Measurements from ENCODE around the gene DNASE1L2.
A peak's percentile ranks its signal among the peaks of the same experiment; 100 is the strongest.

The DNASE1L2 gene

DNA sequence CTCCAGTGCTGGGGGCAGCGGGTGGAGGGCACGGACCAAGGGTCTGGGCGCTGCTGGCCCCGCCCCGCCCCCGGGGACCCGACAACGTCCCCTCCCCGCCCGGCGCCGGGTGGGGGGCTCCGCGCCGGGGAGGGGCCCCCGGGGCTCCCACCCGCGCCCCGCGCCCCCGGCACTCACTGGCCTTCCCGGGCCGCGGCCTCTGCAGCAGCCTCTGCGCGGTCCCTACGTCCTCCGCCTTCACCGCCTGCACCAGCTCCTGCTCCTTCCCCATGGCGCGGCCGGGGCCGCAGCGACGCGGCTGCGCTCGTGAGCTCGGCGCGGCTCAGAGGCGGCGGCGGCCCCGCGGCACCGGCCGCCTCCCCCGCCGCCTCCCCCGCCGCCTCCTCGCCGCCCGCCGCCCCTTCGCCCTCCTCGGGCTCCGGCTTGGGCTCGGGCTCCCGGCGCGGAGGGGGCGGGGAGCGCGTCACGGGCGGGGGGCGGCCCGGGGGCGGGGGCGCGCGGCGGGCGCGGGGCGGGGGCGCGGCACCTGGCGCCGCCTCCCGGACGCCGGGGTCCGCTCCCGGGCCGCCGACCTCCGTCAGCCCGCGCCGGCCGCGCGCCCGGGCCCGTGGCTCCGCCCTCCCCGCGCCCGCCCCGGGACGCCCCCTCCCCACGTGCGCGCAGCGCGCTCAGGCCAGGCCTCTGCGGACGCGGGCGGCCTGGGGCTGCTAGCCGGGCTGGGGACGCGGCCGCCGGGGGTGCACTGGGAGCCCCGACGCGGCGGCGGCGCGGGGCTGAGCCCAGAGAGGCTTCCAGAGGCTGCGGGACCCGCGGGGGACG, 39.9 kb upstream of the DNASE1L2 start, which contains the start of gene CASKIN1:
CASKIN1 (minus strand) TSS at position 444 of the 819 bp plus-strand sequence; CDS start at position 271, 173 bp downstream.
- no peak for DNase-seq
- H2AFZ ChIP-seq (ENCODE audit: low read depth, low read length): no peak within 1 kb of the TSS
- no peak within 1 kb of the TSS for H3K9ac ChIP-seq (ENCODE audit: low read length)
- peaks cover 20% of the 10 kb centered on the region for H3K4me1 ChIP-seq (ENCODE audit: control insufficient read depth, insufficient read depth, low read depth, low read length)
- H3K14ac ChIP-seq (ENCODE audit: low read length in 2 of 2): no peak within 1 kb of the TSS
- peaks cover 51 to 63% of the 10 kb centered on the region in 2 experiments for H3K27me3 ChIP-seq (ENCODE audit: control insufficient read depth in 1 of 2, insufficient read depth in 1 of 2, low read length in 2 of 2)
- peak within 1 kb of the TSS in 1 of 2 experiments; percentile 74 for H3K23ac ChIP-seq (ENCODE audit: low read length in 2 of 2)
- no peak within 1 kb of the TSS for H4K91ac ChIP-seq (ENCODE audit: low read length)
- peaks cover 6% of the 10 kb centered on the region for H3K9me3 ChIP-seq (ENCODE audit: control insufficient read depth, low read length)
- H2BK12ac ChIP-seq (ENCODE audit: low read length in 2 of 2): no peak within 1 kb of the TSS
- H2AK5ac ChIP-seq (ENCODE audit: low read length, severe bottlenecking): no peak within 1 kb of the TSS
- H2BK5ac ChIP-seq (ENCODE audit: low read depth, low read length, poor library complexity, severe bottlenecking): no peak within 1 kb of the TSS
- H3K18ac ChIP-seq (ENCODE audit: low read depth in 1 of 2, low read length in 2 of 2): no peak within 1 kb of the TSS
- H3K4ac ChIP-seq (ENCODE audit: low read depth in 1 of 2, low read length in 2 of 2): no peak within 1 kb of the TSS
- H2BK15ac ChIP-seq (ENCODE audit: low read depth, poor library complexity, severe bottlenecking): no peak within 1 kb of the TSS
- H3K4me3 ChIP-seq (ENCODE audit: insufficient read depth in 1 of 2, low read depth in 1 of 2, low read length in 2 of 2): peak within 1 kb of the TSS in 1 of 2 experiments; percentile 62
- H2BK120ac ChIP-seq (ENCODE audit: low read depth, low read length): no peak within 1 kb of the TSS
- H3K27ac ChIP-seq (ENCODE audit: low read length, poor library complexity, severe bottlenecking): no peak within 1 kb of the TSS
- no peaks in the 10 kb centered on the region for H3K36me3 ChIP-seq (ENCODE audit: control insufficient read depth in 1 of 2, insufficient read depth in 2 of 2, low read depth in 1 of 2, low read length in 2 of 2)
- no peaks in the 10 kb centered on the region for H3K79me1 ChIP-seq (replicated peaks; ENCODE audit: low read length, poor library complexity, severe bottlenecking)
- WGBS: under 1% methylated on average over 44 of the region's 129 CpGs
- H4K8ac ChIP-seq (ENCODE audit: low read length): no peak within 1 kb of the TSS
- H3K4me2 ChIP-seq (ENCODE audit: low read length, poor library complexity, severe bottlenecking): peak within 1 kb of the TSS; percentile 85

DNA sequence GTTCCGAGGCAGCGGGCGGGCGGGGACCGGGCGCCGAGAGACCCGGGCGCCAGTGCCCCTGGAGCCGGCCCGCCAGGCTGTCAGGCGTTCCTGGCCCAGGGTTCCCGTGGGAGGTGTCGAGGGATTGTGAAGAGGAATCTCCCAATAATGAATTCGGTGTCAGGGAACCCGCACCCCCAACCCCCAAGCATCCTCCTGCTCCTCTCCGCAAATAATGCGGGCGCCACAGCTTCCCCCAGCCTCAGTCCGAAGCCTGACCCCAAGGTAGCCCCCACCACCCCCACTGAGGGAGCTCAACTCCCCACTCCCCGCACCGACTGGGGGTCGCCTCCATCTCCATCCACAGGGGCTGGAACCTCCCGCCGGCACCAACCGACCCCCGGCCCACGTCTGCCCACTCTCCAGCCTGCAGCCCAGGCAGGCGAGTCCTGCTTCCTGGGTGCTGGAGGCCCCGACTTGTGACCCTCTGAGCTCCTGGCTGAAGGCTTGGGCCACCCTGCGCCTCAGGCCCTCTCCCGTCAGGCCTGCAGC, 39.2 kb upstream of the DNASE1L2 start:
- Histone ChIP-seq H3K23ac (ENCODE audit: low read length in 2 of 2) (peak overlapping the region in 1 of 2 experiments; percentile 74), H2BK15ac (ENCODE audit: low read depth, poor library complexity, severe bottlenecking) (no peak overlapping the region), H3K27me3 (ENCODE audit: control insufficient read depth in 1 of 2, insufficient read depth in 1 of 2, low read length in 2 of 2) (peaks cover 51 to 63% of the 10 kb centered on the region in 2 experiments), H2BK120ac (ENCODE audit: low read depth, low read length) (no peak overlapping the region), H4K8ac (ENCODE audit: low read length) (no peak overlapping the region), H2BK12ac (ENCODE audit: low read length in 2 of 2) (no peak overlapping the region), H4K91ac (ENCODE audit: low read length) (no peak overlapping the region), H3K36me3 (ENCODE audit: control insufficient read depth in 1 of 2, insufficient read depth in 2 of 2, low read depth in 1 of 2, low read length in 2 of 2) (no peaks in the 10 kb centered on the region), H3K9me3 (ENCODE audit: control insufficient read depth, low read length) (peaks cover 6% of the 10 kb centered on the region), H2AFZ (ENCODE audit: low read depth, low read length) (no peak overlapping the region), H3K27ac (ENCODE audit: low read length, poor library complexity, severe bottlenecking) (no peak overlapping the region), H3K4me1 (ENCODE audit: control insufficient read depth, insufficient read depth, low read depth, low read length) (peaks cover 20% of the 10 kb centered on the region), H2BK5ac (ENCODE audit: low read depth, low read length, poor library complexity, severe bottlenecking) (no peak overlapping the region), H3K4me2 (ENCODE audit: low read length, poor library complexity, severe bottlenecking) (peak overlapping the region; percentile 71), H3K4ac (ENCODE audit: low read depth in 1 of 2, low read length in 2 of 2) (no peak overlapping the region), H3K4me3 (ENCODE audit: insufficient read depth in 1 of 2, low read depth in 1 of 2, low read length in 2 of 2) (peak overlapping the region in 1 of 2 experiments; percentile 62), H3K18ac (ENCODE audit: low read depth in 1 of 2, low read length in 2 of 2) (no peak overlapping the region), H2AK5ac (ENCODE audit: low read length, severe bottlenecking) (no peak overlapping the region), H3K14ac (ENCODE audit: low read length in 2 of 2) (no peak overlapping the region), H3K79me1 (replicated peaks; ENCODE audit: low read length, poor library complexity, severe bottlenecking) (no peaks in the 10 kb centered on the region), H3K9ac (ENCODE audit: low read length) (no peak overlapping the region)
- no peak for DNase-seq
- 53% methylated on average over 18 of the region's 32 CpGs for WGBS

DNA sequence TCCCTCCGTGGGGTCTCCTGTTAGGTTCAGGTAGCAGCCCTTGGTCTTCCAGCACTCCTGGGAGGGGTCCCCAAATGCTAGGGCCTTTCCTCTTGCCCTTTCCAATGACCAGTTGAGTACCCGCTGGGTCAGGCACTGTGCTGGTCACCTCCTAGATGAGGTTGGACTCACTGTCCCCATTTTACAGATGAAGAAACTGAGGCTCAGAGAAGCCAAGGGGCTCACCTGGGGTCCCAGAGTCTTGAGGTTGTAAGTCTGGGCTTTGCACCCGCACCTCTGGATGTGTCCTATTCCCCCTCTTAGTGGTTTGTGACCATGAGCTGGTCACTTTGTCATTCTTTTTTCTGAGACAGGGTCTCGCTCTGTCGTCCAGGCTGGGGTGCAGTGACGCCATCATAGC, 38.5 kb upstream of the DNASE1L2 start:
- Histone ChIP-seq H3K4me3 (ENCODE audit: insufficient read depth in 1 of 2, low read depth in 1 of 2, low read length in 2 of 2) (no peak overlapping the region), H3K14ac (ENCODE audit: low read length in 2 of 2) (no peak overlapping the region), H3K4me1 (ENCODE audit: control insufficient read depth, insufficient read depth, low read depth, low read length) (peaks cover 20% of the 10 kb centered on the region), H3K23ac (ENCODE audit: low read length in 2 of 2) (no peak overlapping the region), H2BK120ac (ENCODE audit: low read depth, low read length) (no peak overlapping the region), H2AK5ac (ENCODE audit: low read length, severe bottlenecking) (no peak overlapping the region), H2AFZ (ENCODE audit: low read depth, low read length) (no peak overlapping the region), H2BK5ac (ENCODE audit: low read depth, low read length, poor library complexity, severe bottlenecking) (no peak overlapping the region), H2BK15ac (ENCODE audit: low read depth, poor library complexity, severe bottlenecking) (no peak overlapping the region), H3K79me1 (replicated peaks; ENCODE audit: low read length, poor library complexity, severe bottlenecking) (no peaks in the 10 kb centered on the region), H3K18ac (ENCODE audit: low read depth in 1 of 2, low read length in 2 of 2) (no peak overlapping the region), H3K9ac (ENCODE audit: low read length) (no peak overlapping the region), H3K4ac (ENCODE audit: low read depth in 1 of 2, low read length in 2 of 2) (no peak overlapping the region), H3K9me3 (ENCODE audit: control insufficient read depth, low read length) (peaks cover 6% of the 10 kb centered on the region), H4K91ac (ENCODE audit: low read length) (no peak overlapping the region), H3K36me3 (ENCODE audit: control insufficient read depth in 1 of 2, insufficient read depth in 2 of 2, low read depth in 1 of 2, low read length in 2 of 2) (no peaks in the 10 kb centered on the region), H3K4me2 (ENCODE audit: low read length, poor library complexity, severe bottlenecking) (no peak overlapping the region), H3K27me3 (ENCODE audit: control insufficient read depth in 1 of 2, insufficient read depth in 1 of 2, low read length in 2 of 2) (peaks cover 51 to 63% of the 10 kb centered on the region in 2 experiments), H2BK12ac (ENCODE audit: low read length in 2 of 2) (no peak overlapping the region), H3K27ac (ENCODE audit: low read length, poor library complexity, severe bottlenecking) (no peak overlapping the region), H4K8ac (ENCODE audit: low read length) (no peak overlapping the region)
- no peak for DNase-seq
- WGBS: 97% methylated on average over 3 of the region's 6 CpGs

- H2BK12ac ChIP-seq (ENCODE audit: low read length in 2 of 2): no peak overlapping the region
- H3K4me1 ChIP-seq (ENCODE audit: control insufficient read depth, insufficient read depth, low read depth, low read length): peaks cover 20% of the 10 kb centered on the region
- DNase-seq: no peak
- no peaks in the 10 kb centered on the region for H3K79me1 ChIP-seq (replicated peaks; ENCODE audit: low read length, poor library complexity, severe bottlenecking)
- peaks cover 51 to 62% of the 10 kb centered on the region in 2 experiments for H3K27me3 ChIP-seq (ENCODE audit: control insufficient read depth in 1 of 2, insufficient read depth in 1 of 2, low read length in 2 of 2)
- H3K9ac ChIP-seq (ENCODE audit: low read length): no peak overlapping the region
- no peak overlapping the region for H2AFZ ChIP-seq (ENCODE audit: low read depth, low read length)
- 74% methylated on average over 3 of the region's 4 CpGs for WGBS
- no peak overlapping the region for H3K27ac ChIP-seq (ENCODE audit: low read length, poor library complexity, severe bottlenecking)
- no peak overlapping the region for H2BK15ac ChIP-seq (ENCODE audit: low read depth, poor library complexity, severe bottlenecking)
- H2BK120ac ChIP-seq (ENCODE audit: low read depth, low read length): no peak overlapping the region
- peaks cover 6% of the 10 kb centered on the region for H3K9me3 ChIP-seq (ENCODE audit: control insufficient read depth, low read length)
- H3K4me2 ChIP-seq (ENCODE audit: low read length, poor library complexity, severe bottlenecking): no peak overlapping the region
- no peak overlapping the region for H2AK5ac ChIP-seq (ENCODE audit: low read length, severe bottlenecking)
- H4K8ac ChIP-seq (ENCODE audit: low read length): no peak overlapping the region
- H3K23ac ChIP-seq (ENCODE audit: low read length in 2 of 2): peak overlapping the region in 1 of 2 experiments; percentile 47
- H3K4me3 ChIP-seq (ENCODE audit: insufficient read depth in 1 of 2, low read depth in 1 of 2, low read length in 2 of 2): no peak overlapping the region
- H3K36me3 ChIP-seq (ENCODE audit: control insufficient read depth in 1 of 2, insufficient read depth in 2 of 2, low read depth in 1 of 2, low read length in 2 of 2): no peaks in the 10 kb centered on the region
- no peak overlapping the region for H3K18ac ChIP-seq (ENCODE audit: low read depth in 1 of 2, low read length in 2 of 2)
- H4K91ac ChIP-seq (ENCODE audit: low read length): no peak overlapping the region
- H3K14ac ChIP-seq (ENCODE audit: low read length in 2 of 2): no peak overlapping the region
- no peak overlapping the region for H2BK5ac ChIP-seq (ENCODE audit: low read depth, low read length, poor library complexity, severe bottlenecking)
- H3K4ac ChIP-seq (ENCODE audit: low read depth in 1 of 2, low read length in 2 of 2): no peak overlapping the region
Measured at GRCh38 chr16:2198283-2198682, 38.0 kb upstream of the DNASE1L2 start.
